ENCODE data around the gene GSG1L2.

- TF ChIP-seq CTCF (conservative IDR thresholded peaks at IDR 0.05; ENCODE audit: low read depth in 2 of 2) (no peak), EZH2 (IDR thresholded peaks at IDR 0.05; ENCODE audit: low read depth, unreplicated experiment) (no peak), POLR2AphosphoS5 (IDR thresholded peaks at IDR 0.05; ENCODE audit: low read depth) (no peak), EZH2phosphoT487 (IDR thresholded peaks at IDR 0.05; ENCODE audit: unreplicated experiment) (no peak), CREB1 (CRISPR knock-in tag; IDR thresholded peaks at IDR 0.05; ENCODE audit: low read depth) (no peak), JUNB (IDR thresholded peaks at IDR 0.05; ENCODE audit: unreplicated experiment) (no peak), ZNF331 (CRISPR knock-in tag; IDR thresholded peaks at IDR 0.05; ENCODE audit: low read depth) (no peak), NANOG (IDR thresholded peaks at IDR 0.05; ENCODE audit: borderline replicate concordance) (no peak), ZNF114 (CRISPR knock-in tag; IDR thresholded peaks at IDR 0.05) (no peak), STAT1 (IDR thresholded peaks at IDR 0.05; ENCODE audit: unreplicated experiment) (no peak)
- TF ChIP-seq, protein P1, sequence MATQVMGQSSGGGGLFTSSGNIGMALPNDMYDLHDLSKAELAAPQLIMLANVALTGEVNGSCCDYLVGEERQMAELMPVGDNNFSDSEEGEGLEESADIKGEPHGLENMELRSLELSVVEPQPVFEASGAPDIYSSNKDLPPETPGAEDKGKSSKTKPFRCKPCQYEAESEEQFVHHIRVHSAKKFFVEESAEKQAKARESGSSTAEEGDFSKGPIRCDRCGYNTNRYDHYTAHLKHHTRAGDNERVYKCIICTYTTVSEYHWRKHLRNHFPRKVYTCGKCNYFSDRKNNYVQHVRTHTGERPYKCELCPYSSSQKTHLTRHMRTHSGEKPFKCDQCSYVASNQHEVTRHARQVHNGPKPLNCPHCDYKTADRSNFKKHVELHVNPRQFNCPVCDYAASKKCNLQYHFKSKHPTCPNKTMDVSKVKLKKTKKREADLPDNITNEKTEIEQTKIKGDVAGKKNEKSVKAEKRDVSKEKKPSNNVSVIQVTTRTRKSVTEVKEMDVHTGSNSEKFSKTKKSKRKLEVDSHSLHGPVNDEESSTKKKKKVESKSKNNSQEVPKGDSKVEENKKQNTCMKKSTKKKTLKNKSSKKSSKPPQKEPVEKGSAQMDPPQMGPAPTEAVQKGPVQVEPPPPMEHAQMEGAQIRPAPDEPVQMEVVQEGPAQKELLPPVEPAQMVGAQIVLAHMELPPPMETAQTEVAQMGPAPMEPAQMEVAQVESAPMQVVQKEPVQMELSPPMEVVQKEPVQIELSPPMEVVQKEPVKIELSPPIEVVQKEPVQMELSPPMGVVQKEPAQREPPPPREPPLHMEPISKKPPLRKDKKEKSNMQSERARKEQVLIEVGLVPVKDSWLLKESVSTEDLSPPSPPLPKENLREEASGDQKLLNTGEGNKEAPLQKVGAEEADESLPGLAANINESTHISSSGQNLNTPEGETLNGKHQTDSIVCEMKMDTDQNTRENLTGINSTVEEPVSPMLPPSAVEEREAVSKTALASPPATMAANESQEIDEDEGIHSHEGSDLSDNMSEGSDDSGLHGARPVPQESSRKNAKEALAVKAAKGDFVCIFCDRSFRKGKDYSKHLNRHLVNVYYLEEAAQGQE (IDR thresholded peaks at IDR 0.05; ENCODE audit: unreplicated experiment) = no peak
- TF ChIP-seq, protein P2, sequence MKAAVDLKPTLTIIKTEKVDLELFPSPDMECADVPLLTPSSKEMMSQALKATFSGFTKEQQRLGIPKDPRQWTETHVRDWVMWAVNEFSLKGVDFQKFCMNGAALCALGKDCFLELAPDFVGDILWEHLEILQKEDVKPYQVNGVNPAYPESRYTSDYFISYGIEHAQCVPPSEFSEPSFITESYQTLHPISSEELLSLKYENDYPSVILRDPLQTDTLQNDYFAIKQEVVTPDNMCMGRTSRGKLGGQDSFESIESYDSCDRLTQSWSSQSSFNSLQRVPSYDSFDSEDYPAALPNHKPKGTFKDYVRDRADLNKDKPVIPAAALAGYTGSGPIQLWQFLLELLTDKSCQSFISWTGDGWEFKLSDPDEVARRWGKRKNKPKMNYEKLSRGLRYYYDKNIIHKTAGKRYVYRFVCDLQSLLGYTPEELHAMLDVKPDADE (IDR thresholded peaks at IDR 0.05) = no peak
- TF ChIP-seq, protein P3, sequence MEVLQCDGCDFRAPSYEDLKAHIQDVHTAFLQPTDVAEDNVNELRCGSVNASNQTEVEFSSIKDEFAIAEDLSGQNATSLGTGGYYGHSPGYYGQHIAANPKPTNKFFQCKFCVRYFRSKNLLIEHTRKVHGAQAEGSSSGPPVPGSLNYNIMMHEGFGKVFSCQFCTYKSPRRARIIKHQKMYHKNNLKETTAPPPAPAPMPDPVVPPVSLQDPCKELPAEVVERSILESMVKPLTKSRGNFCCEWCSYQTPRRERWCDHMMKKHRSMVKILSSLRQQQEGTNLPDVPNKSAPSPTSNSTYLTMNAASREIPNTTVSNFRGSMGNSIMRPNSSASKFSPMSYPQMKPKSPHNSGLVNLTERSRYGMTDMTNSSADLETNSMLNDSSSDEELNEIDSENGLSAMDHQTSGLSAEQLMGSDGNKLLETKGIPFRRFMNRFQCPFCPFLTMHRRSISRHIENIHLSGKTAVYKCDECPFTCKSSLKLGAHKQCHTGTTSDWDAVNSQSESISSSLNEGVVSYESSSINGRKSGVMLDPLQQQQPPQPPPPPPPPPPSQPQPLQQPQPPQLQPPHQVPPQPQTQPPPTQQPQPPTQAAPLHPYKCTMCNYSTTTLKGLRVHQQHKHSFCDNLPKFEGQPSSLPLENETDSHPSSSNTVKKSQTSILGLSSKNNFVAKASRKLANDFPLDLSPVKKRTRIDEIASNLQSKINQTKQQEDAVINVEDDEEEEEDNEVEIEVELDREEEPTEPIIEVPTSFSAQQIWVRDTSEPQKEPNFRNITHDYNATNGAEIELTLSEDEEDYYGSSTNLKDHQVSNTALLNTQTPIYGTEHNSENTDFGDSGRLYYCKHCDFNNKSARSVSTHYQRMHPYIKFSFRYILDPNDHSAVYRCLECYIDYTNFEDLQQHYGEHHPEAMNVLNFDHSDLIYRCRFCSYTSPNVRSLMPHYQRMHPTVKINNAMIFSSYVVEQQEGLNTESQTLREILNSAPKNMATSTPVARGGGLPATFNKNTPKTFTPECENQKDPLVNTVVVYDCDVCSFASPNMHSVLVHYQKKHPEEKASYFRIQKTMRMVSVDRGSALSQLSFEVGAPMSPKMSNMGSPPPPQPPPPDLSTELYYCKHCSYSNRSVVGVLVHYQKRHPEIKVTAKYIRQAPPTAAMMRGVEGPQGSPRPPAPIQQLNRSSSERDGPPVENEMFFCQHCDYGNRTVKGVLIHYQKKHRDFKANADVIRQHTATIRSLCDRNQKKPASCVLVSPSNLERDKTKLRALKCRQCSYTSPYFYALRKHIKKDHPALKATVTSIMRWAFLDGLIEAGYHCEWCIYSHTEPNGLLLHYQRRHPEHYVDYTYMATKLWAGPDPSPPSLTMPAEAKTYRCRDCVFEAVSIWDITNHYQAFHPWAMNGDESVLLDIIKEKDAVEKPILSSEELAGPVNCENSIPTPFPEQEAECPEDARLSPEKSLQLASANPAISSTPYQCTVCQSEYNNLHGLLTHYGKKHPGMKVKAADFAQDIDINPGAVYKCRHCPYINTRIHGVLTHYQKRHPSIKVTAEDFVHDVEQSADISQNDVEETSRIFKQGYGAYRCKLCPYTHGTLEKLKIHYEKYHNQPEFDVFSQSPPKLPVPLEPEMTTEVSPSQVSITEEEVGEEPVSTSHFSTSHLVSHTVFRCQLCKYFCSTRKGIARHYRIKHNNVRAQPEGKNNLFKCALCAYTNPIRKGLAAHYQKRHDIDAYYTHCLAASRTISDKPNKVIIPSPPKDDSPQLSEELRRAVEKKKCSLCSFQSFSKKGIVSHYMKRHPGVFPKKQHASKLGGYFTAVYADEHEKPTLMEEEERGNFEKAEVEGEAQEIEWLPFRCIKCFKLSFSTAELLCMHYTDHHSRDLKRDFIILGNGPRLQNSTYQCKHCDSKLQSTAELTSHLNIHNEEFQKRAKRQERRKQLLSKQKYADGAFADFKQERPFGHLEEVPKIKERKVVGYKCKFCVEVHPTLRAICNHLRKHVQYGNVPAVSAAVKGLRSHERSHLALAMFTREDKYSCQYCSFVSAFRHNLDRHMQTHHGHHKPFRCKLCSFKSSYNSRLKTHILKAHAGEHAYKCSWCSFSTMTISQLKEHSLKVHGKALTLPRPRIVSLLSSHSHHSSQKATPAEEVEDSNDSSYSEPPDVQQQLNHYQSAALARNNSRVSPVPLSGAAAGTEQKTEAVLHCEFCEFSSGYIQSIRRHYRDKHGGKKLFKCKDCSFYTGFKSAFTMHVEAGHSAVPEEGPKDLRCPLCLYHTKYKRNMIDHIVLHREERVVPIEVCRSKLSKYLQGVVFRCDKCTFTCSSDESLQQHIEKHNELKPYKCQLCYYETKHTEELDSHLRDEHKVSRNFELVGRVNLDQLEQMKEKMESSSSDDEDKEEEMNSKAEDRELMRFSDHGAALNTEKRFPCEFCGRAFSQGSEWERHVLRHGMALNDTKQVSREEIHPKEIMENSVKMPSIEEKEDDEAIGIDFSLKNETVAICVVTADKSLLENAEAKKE (CRISPR knock-in tag; IDR thresholded peaks at IDR 0.05) = no peak
Measured at GRCh38 chr17:9854255-9854654, 32.4 kb upstream of the GSG1L2 start.

Data from GM23338 (cell line).